Prostate gland (tissue), 2 donors: Measurements from ENCODE around the gene DBF4B. TPM values are rescaled to one million over a fixed set of nuclear protein-coding genes. Genes with fewer than 3 reads are reported as not detected.

Experiments used
- DNase-seq: peaks from one replicate; pipeline ENCODE4 v3.0.0-alpha.2; 2019; ENCODE audit warnings: low spot score
- H3K27ac ChIP-seq, 2 donors: fragments of 200-600 bp; sonication (generic); 2 replicates each; pipeline ENCODE4 v1.5.1; 2017 to 2019
- H3K27me3 ChIP-seq: fragments of 200-600 bp; sonication (generic); replicated peaks from 2 replicates; pipeline ENCODE4 v1.5.1; 2019; ENCODE audit not compliant: insufficient read depth
- H3K36me3 ChIP-seq, 2 donors: fragments of 200-600 bp; sonication (generic); 1 replicate in 1 of 2; 2 replicates in 1 of 2; pipeline versions ENCODE4 v1.5.1 to v1.8.1; 2017 to 2019
- H3K4me1 ChIP-seq: fragments of 200-600 bp; sonication (generic); replicated peaks from 2 replicates; pipeline ENCODE4 v1.5.1; 2019
- H3K4me3 ChIP-seq, 2 donors: fragments of 200-600 bp; sonication (generic); 2 replicates each; pipeline ENCODE4 v1.5.1; 2017 to 2019
- H3K9me3 ChIP-seq: fragments of 200-600 bp; sonication (generic); 2 replicates; pipeline ENCODE4 v1.5.1; 2017
- POLR2A ChIP-seq: fragments of 450-650 bp; IDR thresholded peaks from one replicate; pipeline ENCODE4 v1.6.1; 2016; ENCODE audit warnings: antibody characterized with exemption, mild to moderate bottlenecking
- POLR2AphosphoS5 ChIP-seq: sonication (generic); formaldehyde crosslinking; IDR thresholded peaks from one replicate; pipeline ENCODE4 v1.6.1; 2017; ENCODE audit warnings: antibody characterized with exemption
- WGBS: methylation state at CpG from one replicate; pipeline ENCODE4 v1.1.5; 2018; 5-methylcytosine and 5-hydroxymethylcytosine counted together
- intact Hi-C: fragments of 100-400 bp; cut with DNase I; formaldehyde crosslinking; loops from one replicate; pipeline ENCODE4 v1.14.2; 2022
- total RNA-seq, 2 donors: library from RNA; depleted of rRNA; stranded (reverse); fragments of >200 nt; gene quantifications; one replicate each; pipeline ENCODE4 v1.1.0, GENCODE V29; 2016
- TF ChIP-seq, protein P1 (sequence below), 4 experiments: fragments of 200-600 bp in 2 of 4; fragments of 450-650 bp in 2 of 4; sonication (generic) in 2 of 4; IDR thresholded peaks; 1 replicate in 3 of 4; 2 replicates in 1 of 4; pipeline ENCODE4 v1.5.1; 2016 to 2019; ENCODE audit warnings: antibody characterized with exemption in 4 of 4, mild to moderate bottlenecking in 2 of 4, moderate library complexity in 2 of 4

DBF4B gene
- total RNA-seq, 2 donors from 2014 or later, result 5.3 to 20.1 TPM

GRCh38 chr17:44782326-44782850 lies 73.9 kb downstream of the DBF4B start:
- no peak for DNase-seq
- Histone ChIP-seq H3K27ac (peak overlapping the region; percentile 47 to 65), H3K36me3 (no peaks in the 10 kb centered on the region), H3K4me3 (no peak overlapping the region), H3K4me1 (no peaks in the 10 kb centered on the region), H3K27me3 (no peaks in the 10 kb centered on the region), H3K9me3 (no peaks in the 10 kb centered on the region)
- 49% methylated on average over 11 of the region's 11 CpGs for WGBS
- TF ChIP-seq, protein P1, sequence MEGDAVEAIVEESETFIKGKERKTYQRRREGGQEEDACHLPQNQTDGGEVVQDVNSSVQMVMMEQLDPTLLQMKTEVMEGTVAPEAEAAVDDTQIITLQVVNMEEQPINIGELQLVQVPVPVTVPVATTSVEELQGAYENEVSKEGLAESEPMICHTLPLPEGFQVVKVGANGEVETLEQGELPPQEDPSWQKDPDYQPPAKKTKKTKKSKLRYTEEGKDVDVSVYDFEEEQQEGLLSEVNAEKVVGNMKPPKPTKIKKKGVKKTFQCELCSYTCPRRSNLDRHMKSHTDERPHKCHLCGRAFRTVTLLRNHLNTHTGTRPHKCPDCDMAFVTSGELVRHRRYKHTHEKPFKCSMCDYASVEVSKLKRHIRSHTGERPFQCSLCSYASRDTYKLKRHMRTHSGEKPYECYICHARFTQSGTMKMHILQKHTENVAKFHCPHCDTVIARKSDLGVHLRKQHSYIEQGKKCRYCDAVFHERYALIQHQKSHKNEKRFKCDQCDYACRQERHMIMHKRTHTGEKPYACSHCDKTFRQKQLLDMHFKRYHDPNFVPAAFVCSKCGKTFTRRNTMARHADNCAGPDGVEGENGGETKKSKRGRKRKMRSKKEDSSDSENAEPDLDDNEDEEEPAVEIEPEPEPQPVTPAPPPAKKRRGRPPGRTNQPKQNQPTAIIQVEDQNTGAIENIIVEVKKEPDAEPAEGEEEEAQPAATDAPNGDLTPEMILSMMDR (IDR thresholded peaks at IDR 0.05), result no peak
- no peak for TF ChIP-seq POLR2AphosphoS5
- TF ChIP-seq POLR2A, result no peak
- intact Hi-C loops, result no loop called here

- no peak overlapping the region for H3K27ac ChIP-seq
- 87% methylated on average over 7 of the region's 7 CpGs for WGBS
These were observed 77.5 kb downstream of the DBF4B start for GRCh38 chr17:44785921-44786320.

GRCh38 chr17:44786551-44787081 lies 78.2 kb downstream of the DBF4B start:
- no peak overlapping the region for H3K27ac ChIP-seq
- H3K4me1 ChIP-seq, result no peaks in the 10 kb centered on the region
- no peak for DNase-seq
- H3K4me3 ChIP-seq, result no peak overlapping the region
- H3K27me3 ChIP-seq, result no peaks in the 10 kb centered on the region
- intact Hi-C loops, result loop anchor here (5.0 kb wide), 1 partner anchor 41 kb away; no protein-coding TSS in a partner anchor
- TF ChIP-seq, protein P1 (IDR thresholded peaks at IDR 0.05), result no peak
- TF ChIP-seq POLR2AphosphoS5 (no peak), POLR2A (no peak)
- WGBS, result 30% methylated on average over 16 of the region's 16 CpGs
- H3K9me3 ChIP-seq, result no peaks in the 10 kb centered on the region
- H3K36me3 ChIP-seq, result no peaks in the 10 kb centered on the region

More at GRCh38 chr17:44785921-44786320, 77.5 kb downstream of the DBF4B start:
- Histone ChIP-seq H3K4me3 (no peak overlapping the region), H3K27me3 (no peaks in the 10 kb centered on the region), H3K36me3 (no peaks in the 10 kb centered on the region), H3K4me1 (no peaks in the 10 kb centered on the region), H3K9me3 (no peaks in the 10 kb centered on the region)
- DNase-seq, result no peak
- TF ChIP-seq, protein P1 (IDR thresholded peaks at IDR 0.05), result no peak
- no peak for TF ChIP-seq POLR2AphosphoS5
- TF ChIP-seq POLR2A, result no peak
- intact Hi-C loops, result loop anchor here (5.0 kb wide), 1 partner anchor 41 kb away; no protein-coding TSS in a partner anchor

GRCh38 chr17:44787271-44787940 lies 78.9 kb downstream of the DBF4B start:
- TF ChIP-seq POLR2A (no peak), POLR2AphosphoS5 (no peak)
- TF ChIP-seq, protein P1 (IDR thresholded peaks at IDR 0.05), result no peak
- no peaks in the 10 kb centered on the region for H3K4me1 ChIP-seq
- intact Hi-C loops, result loop anchor here (5.0 kb wide), 1 partner anchor 40 kb away; no protein-coding TSS in a partner anchor
- H3K27me3 ChIP-seq, result no peaks in the 10 kb centered on the region
- H3K9me3 ChIP-seq, result no peaks in the 10 kb centered on the region
- no peak for DNase-seq
- no peak overlapping the region for H3K4me3 ChIP-seq
- WGBS, result 55% methylated on average over 15 of the region's 15 CpGs
- H3K36me3 ChIP-seq, result no peaks in the 10 kb centered on the region
- no peak overlapping the region for H3K27ac ChIP-seq
